ENCODE measurements around the gene PITRM1.

Gene PITRM1

GRCh38 chr10:3162533-3162932 lies 10.0 kb downstream of the PITRM1 start:
- no peak for DNase-seq

DNA sequence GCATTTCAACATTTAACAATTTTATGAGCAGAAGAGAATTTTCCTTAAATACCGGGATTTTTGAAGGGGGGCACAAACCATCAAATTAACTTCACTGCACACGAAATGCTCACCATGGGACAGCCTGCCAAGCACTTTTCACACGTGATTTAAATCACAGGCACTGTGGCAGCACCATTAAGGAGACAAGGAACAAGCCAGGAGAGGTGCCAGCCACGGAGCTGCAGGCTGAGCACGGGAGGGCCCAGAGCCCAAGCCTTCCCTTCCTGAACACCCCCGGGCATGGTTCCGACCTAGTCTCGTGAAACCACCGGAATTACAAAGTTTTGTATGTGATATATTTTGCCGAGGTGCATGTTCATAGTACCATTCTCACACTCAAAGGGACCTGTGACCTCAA lies 13.4 kb downstream of the PITRM1 start:
- no peak for DNase-seq

DNA sequence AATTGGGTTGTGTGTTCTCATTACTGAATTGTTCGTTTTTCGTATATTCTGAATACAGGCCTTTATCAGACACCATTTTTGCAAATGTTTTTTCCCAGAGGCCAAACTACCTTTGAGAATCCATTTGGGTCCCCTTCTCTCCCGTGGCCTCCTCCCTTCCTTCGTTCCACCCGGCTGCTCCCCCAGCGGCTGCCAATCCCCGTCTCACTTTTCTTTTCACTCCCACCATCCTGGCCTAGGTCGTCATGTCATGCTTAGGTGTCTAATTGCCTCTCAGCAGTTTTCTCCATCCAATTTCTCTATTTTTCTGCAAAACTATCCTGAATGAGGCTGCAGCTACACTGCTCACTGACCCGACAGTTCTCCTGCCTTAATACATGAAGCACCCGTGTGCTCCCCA lies 17.9 kb downstream of the PITRM1 start:
- DNase-seq: no peak

DNA sequence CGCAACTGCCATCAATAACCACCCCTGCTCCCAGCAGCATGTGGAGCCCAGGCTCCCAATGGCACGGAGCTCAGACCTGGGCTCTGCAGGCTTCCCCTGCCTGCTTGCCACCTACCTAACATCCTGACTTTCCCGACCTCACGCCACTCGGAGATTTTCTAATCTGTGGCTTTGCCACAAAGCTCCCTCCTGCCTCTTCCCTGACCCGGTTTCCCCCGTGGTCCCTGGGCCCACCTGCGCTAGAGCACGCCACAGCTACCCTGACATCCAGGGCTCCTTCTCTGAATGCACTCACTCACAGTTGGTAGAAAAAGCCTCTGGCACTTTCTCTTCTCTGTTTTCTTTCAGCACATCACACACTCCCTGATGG lies 20.0 kb downstream of the PITRM1 start:
- DNase-seq: no peak

- DNase-seq: no peak
Observed at GRCh38 chr10:3151889-3152565, 20.6 kb downstream of the PITRM1 start.

DNA sequence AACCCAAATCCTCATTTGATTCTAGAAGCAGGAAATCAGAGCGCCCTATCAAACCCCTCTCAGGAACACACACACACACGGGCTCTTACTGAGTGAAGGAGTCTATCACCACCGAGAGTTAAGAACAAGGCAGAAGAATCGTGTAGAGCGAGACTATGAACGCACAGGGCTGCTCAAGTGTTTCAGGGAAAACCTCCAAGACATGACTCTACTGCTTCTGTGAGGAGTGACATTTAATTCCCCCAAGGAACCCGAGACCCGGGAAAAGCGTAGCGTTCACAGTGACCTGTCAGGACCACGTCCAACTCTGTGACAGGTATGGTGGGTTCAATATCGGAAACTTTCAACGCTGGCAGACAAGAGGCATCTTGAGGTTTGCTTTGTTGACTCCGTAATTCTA lies 21.6 kb downstream of the PITRM1 start:
- DNase-seq: no peak

DNA sequence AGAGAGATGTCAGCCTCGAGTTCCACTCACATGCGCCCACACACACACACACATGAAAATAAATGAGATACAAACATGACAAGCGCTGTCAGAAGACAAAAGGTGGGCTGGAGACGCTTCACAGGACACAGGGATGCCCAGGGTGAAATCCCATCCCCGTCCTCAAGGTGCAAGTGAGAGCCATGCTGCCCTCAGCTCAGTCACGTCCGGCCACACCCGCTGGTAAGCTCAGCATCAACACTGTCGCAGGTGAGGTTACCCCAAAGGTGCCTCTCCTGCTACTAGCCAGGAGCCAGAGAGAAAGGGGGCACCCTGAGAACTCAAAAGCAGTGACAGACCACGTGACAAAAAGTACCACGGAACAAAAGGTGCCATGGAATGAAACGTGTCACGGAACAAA lies 22.2 kb downstream of the PITRM1 start:
- DNase-seq: no peak

GRCh38 chr10:3149918-3150317 lies 22.7 kb downstream of the PITRM1 start:
- DNase-seq: no peak

GRCh38 chr10:3148994-3149393 lies 23.6 kb downstream of the PITRM1 start:
- DNase-seq: no peak

- DNase-seq: no peak
Observed at GRCh38 chr10:3148041-3148440, 24.5 kb downstream of the PITRM1 start.

GRCh38 chr10:3147117-3147820 lies 25.3 kb downstream of the PITRM1 start:
- DNase-seq: no peak

- no peak for DNase-seq
Observed at GRCh38 chr10:3146289-3146688, 26.3 kb downstream of the PITRM1 start.

GRCh38 chr10:3145366-3145765 lies 27.2 kb downstream of the PITRM1 start:
- DNase-seq: no peak

DNA sequence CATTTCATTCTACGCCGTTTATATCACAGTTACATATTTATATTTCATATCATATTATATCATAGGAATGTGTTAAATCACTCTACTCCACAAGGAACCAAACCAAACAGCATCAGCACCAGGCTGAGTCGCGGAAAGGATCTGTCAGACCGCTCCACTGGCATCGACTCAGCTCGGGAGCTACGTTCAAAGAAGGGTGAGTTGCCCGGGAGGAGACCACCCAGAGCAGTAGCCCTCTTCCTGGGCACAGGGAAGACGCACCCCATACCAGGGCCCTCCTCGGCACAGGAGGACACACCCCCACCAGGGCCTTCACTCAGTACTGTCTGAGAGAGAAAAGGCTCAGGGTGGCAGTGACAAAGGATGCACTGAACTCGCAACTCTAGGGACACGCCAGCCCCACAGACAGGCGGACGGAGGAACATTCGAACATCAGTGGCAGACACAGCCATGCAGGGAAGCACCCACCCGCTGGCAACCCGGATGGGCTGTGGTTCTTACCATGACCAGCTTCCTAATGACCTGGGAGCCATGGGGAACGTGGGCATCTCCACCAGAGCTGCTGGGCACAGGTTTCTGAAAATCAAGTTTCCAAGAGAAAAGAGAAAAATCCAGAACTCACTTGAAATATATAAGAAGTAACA lies 28.7 kb downstream of the PITRM1 start:
- DNase-seq: no peak

DNA sequence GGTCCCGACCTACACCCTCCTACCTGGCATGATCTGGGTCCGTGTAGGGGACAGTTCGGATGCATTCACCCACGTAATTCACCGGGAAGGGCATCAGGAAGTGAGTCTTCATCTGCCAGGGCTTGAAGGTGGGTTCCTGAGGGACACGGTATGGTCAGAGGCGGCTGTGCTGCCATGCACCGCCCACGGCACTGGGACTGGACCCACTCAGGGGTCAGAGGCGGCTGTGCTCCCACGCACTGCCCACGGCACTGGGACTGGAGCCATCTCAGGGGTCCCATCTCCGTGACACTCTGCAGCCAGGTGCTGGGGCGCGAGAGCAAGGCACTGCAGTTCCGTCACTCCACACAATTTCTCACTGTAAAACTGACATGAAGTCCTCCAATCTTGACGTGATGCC lies 29.2 kb downstream of the PITRM1 start:
- DNase-seq: no peak

DNA sequence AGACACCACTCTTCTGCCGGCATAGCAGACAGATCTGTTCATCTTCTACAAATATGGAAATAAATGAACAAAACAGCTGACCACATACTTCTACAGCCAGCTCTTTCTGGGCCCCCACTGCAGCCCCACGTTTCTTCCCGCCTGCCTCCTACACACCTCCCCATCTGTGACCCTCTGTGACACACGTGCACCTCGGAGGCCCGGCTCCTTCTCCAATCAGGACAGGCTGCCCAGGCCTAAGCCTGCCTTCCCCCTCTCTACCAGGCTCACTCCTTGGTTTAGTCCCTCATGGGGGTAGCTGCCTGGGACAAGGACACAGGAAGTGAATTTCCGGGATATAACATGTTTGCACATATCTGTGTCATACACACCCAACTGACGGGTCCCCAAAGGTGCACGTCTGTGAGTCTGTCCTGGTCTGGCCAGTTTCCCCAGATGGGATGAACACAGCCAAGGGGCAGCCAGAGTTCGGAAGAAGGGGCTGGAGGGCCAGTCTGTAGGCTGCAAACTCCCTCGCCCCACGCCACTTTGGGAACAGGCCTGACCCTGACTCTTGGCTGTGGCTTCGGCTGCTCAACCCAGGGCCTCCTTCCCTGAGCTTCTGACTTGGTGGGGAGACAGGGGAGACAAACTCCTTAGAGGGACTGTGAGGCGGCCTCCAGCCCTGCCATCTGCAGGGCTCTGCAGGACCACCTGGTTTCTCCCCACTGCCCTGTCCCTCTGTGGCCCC lies 30.3 kb downstream of the PITRM1 start:
- no peak for DNase-seq

GRCh38 chr10:3141351-3142005 lies 31.1 kb downstream of the PITRM1 start:
- no peak for DNase-seq

DNA sequence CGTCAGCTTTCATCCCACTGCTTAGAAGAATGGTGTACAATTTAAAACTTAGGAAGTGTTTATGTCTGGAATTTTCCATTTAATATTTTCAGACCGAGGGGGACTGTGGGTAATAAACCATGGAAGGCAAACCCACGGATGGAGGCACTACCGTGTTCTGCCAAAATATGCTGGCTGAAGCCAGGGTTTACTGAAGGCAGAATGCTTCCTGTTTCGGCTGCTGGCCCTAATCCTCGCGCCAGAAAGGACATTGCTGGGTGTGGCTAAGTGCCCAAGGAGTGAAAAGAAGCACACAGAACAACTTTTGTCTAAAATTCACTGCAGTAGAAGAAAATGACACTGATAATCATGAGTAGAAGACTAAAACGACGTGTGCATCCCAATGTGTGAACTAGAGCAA lies 32.3 kb downstream of the PITRM1 start:
- no peak for DNase-seq

DNA sequence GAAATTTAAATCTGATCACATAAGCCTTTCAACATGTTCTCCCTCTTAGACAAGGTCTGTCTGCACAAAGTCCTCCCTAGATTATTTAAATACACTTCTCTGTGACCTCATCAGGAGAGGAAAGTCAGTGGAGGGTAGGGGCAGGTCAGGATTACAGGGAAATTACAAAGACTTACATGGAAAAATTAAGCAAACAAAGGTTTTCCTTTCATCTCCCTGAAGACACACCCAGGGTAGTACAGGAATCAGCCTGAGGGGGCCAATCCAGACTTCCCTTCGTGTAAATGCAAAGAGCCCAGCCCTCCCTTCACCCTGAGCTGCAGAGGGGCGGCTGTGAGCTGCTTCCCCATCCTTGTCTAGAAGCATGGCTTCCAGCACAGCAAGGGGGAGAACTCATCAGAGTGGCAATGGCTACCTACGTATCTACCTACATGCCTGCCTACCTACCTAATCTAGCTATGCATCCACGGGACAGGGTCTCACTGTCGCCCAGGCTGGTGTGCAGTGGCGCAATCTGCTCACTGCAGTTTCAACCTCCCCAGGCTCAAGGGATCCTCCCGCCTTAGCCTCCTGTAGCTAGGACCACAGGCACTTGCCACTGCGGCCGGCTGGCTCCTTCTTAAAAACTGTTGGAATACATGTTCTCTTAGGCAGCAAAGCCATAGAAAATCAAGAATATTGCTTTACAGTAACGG lies 33.2 kb downstream of the PITRM1 start:
- no peak for DNase-seq

DNA sequence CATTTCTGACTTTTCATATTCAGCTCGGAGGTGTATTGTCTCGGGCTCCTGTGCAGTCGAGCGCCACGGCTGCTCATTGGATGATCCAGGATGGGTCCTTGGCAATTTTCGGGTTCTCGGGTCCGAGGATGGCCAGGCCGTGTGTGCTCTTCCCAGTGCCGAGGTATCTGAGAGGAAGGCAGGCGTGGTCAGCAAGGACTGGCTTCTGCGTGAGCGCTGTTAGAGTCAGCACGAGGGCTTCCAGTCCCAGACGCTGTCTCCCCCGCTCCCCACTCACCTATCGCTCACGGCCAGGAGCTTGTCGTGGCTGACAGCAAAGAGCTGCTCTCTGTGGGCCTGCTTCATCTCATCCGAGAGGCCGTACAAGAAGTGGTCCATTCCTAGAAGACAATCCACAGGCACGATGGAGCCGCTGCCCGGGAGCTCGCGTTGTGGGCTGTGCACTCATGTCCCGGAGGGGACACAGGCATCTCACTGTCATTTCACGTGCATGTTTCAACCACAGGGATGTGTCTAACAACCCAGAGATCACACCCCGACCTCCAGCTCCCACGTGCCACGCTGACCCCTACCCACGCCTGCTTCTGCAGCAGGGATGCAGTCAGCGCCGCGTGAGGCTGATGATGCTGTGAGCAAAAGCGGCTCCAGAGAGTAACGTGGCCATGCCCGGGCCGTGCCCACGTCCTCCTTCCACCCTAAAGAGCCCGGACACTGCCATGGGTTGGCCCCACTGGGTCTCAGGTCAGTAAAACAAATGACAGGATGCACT lies 34.4 kb downstream of the PITRM1 start:
- no peak for DNase-seq

GRCh38 chr10:3136763-3137611 lies 35.6 kb downstream of the PITRM1 start:
- DNase-seq: no peak

All from NCI-H2081 treated with DMSO at 0.1 percent for 48 hours (cell line).